GM18858 (cell line): Measurements from ENCODE around the gene KDR.

Experiments
- ATAC-seq: cut with Tn5 transposase; IDR thresholded peaks from one replicate; pipeline ENCODE4 v1.9.1; 2021; ENCODE audit not compliant: unreplicated experiment

The KDR gene

GRCh38 chr4:55080174-55080865 is 45.1 kb downstream of the KDR start:
- no peak for ATAC-seq

- ATAC-seq = no peak
Observed at GRCh38 chr4:55079451-55080173, 45.8 kb downstream of the KDR start.

GRCh38 chr4:55078987-55079386 is 46.4 kb downstream of the KDR start:
- no peak for ATAC-seq

GRCh38 chr4:55077577-55077976 is 47.8 kb downstream of the KDR start:
- ATAC-seq = no peak

GRCh38 chr4:55075823-55076716 is 49.3 kb downstream of the KDR start:
- ATAC-seq = no peak

- ATAC-seq = no peak
Observed at GRCh38 chr4:55075376-55075775, 50.0 kb downstream of the KDR start.

- ATAC-seq = no peak
Observed at GRCh38 chr4:55074386-55074785, 51.0 kb downstream of the KDR start.

- no peak for ATAC-seq
Observed at GRCh38 chr4:55071951-55072350, 53.4 kb downstream of the KDR start.

- no peak for ATAC-seq
Observed at GRCh38 chr4:55069248-55069647, 56.1 kb downstream of the KDR start.

GRCh38 chr4:55068522-55068921 is 56.9 kb downstream of the KDR start:
- ATAC-seq = no peak

GRCh38 chr4:55066018-55066417 is 59.4 kb downstream of the KDR start:
- ATAC-seq = no peak

GRCh38 chr4:55055529-55055928 is 69.9 kb downstream of the KDR start:
- ATAC-seq = no peak

- ATAC-seq = no peak
Observed at GRCh38 chr4:55051532-55051931, 73.9 kb downstream of the KDR start.

- ATAC-seq = no peak
Observed at GRCh38 chr4:55050418-55050950, 74.9 kb downstream of the KDR start.

GRCh38 chr4:55038176-55038890 is 87.1 kb downstream of the KDR start:
- no peak for ATAC-seq

- ATAC-seq = no peak
Observed at GRCh38 chr4:55037728-55038127, 87.7 kb downstream of the KDR start.

- no peak for ATAC-seq
Observed at GRCh38 chr4:55036405-55036804, 89.0 kb downstream of the KDR start.

GRCh38 chr4:55035892-55036291 is 89.5 kb downstream of the KDR start:
- ATAC-seq = no peak

GRCh38 chr4:55033296-55033695 is 92.1 kb downstream of the KDR start:
- no peak for ATAC-seq

GRCh38 chr4:55032788-55033187 is 92.6 kb downstream of the KDR start:
- ATAC-seq = no peak

GRCh38 chr4:55032179-55032578 is 93.2 kb downstream of the KDR start:
- no peak for ATAC-seq
